ENCODE data around the gene RASSF10. TPM values are rescaled to one million over a fixed set of nuclear protein-coding genes. Genes with fewer than 3 reads are reported as not detected.

The RASSF10 gene
- total RNA-seq, 1 donor from 2014 or later = 2.0 TPM

DNA sequence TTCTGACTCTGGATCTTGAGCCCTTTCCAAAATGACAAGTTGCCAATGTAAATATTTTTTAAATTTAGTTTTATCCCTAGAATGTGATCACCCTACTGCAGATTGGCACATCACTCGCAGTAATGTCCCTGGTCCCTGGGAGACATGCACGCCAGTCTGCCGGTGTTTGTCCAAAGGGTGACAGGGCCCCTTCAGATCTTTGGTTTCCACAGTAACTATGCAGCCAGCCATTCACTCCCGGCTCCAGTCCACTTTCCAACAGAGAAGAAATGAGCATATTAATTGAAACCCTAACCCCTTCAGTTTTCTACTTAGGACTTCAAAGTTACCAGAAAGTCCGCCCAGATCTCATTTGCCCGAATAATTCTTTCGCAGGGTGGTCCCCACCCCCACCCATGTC lies 25.8 kb upstream of the RASSF10 start:
- H3K27ac Mint-ChIP-seq (ENCODE audit: unreplicated experiment) = no peak overlapping the region
- no peak overlapping the region for H3K27ac ChIP-seq (ENCODE audit: low read depth, low read length)

DNA sequence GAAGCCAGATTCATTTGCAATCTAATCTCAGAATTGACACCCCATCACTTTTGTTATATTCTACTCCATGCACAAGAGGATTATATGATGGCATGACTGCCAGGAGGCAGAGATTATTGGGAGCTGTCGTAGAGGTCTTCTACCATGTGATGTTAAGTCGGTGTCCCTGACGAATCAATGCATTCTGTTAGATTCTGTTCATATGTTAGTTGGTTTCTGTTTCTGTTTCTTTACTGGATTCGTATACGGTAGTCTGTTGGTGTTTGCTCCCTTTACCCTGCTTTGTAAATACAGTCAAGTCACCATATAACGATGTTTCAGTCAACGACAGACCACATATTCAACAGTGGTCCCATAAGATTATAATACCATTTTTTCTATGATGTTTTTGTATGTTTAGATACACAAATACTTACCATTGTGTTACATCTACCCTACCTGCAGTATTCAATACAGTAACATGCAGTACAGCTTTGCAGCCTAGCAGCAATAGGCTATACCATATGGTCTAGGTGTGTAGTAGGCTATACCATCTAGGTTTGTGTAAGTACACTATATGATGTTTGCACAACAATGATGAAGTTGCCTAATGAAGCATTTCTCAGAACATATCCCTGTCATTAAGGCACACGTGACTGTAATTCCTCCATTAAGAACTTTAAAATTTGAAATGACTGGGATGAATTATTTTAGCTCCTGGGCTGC lies 22.8 kb upstream of the RASSF10 start:
- Histone ChIP-seq H2AFZ (ENCODE audit: low read depth, low read length) (no peak overlapping the region), H3K4me1 (ENCODE audit: insufficient read depth, low read length) (no peaks in the 10 kb centered on the region), H3K27me3 (ENCODE audit: insufficient read depth, low read length) (peaks cover 16% of the 10 kb centered on the region), H3K9ac (ENCODE audit: low read length) (no peak overlapping the region), H3K9me3 (ENCODE audit: insufficient read depth, low read depth, low read length) (no peaks in the 10 kb centered on the region), H4K20me1 (ENCODE audit: insufficient read depth, low read length) (no peaks in the 10 kb centered on the region), H3K4me2 (ENCODE audit: low read length) (no peak overlapping the region), H3K27ac (ENCODE audit: low read depth, low read length) (no peak overlapping the region), H3K36me3 (ENCODE audit: insufficient read depth, low read length) (no peaks in the 10 kb centered on the region), H3K79me2 (ENCODE audit: insufficient read depth, low read length) (no peaks in the 10 kb centered on the region), H3K4me3 (ENCODE audit: insufficient read depth, low read depth, low read length) (no peak overlapping the region)
- Mint-ChIP-seq H3K36me3 (ENCODE audit: low read depth, unreplicated experiment) (no peaks in the 10 kb centered on the region), H3K27me3 (ENCODE audit: low read depth, unreplicated experiment) (peaks cover 18% of the 10 kb centered on the region), H3K27ac (ENCODE audit: unreplicated experiment) (no peak overlapping the region), H3K4me3 (ENCODE audit: unreplicated experiment) (no peak overlapping the region), H3K4me1 (ENCODE audit: low read depth, unreplicated experiment) (no peaks in the 10 kb centered on the region), H3K9me3 (ENCODE audit: unreplicated experiment) (peaks cover 12% of the 10 kb centered on the region)
- TF ChIP-seq, protein P1, sequence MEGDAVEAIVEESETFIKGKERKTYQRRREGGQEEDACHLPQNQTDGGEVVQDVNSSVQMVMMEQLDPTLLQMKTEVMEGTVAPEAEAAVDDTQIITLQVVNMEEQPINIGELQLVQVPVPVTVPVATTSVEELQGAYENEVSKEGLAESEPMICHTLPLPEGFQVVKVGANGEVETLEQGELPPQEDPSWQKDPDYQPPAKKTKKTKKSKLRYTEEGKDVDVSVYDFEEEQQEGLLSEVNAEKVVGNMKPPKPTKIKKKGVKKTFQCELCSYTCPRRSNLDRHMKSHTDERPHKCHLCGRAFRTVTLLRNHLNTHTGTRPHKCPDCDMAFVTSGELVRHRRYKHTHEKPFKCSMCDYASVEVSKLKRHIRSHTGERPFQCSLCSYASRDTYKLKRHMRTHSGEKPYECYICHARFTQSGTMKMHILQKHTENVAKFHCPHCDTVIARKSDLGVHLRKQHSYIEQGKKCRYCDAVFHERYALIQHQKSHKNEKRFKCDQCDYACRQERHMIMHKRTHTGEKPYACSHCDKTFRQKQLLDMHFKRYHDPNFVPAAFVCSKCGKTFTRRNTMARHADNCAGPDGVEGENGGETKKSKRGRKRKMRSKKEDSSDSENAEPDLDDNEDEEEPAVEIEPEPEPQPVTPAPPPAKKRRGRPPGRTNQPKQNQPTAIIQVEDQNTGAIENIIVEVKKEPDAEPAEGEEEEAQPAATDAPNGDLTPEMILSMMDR (IDR thresholded peaks at IDR 0.05; ENCODE audit: insufficient read depth, low read depth, low read length) = no peak
- TF ChIP-seq EZH2 (IDR thresholded peaks at IDR 0.05; ENCODE audit: insufficient read depth, low read length) = no peak
- FAIRE-seq = no peak
- no peak for DNase-seq (ENCODE audit: low read depth)

More for the DNA sequence above, 25.8 kb upstream of the RASSF10 start:
- no peak overlapping the region for H3K4me3 ChIP-seq (ENCODE audit: insufficient read depth, low read depth, low read length)
- Mint-ChIP-seq H3K9me3 (ENCODE audit: unreplicated experiment) (peaks cover 6% of the 10 kb centered on the region), H3K36me3 (ENCODE audit: low read depth, unreplicated experiment) (no peaks in the 10 kb centered on the region), H3K4me3 (ENCODE audit: unreplicated experiment) (no peak overlapping the region), H3K27me3 (ENCODE audit: low read depth, unreplicated experiment) (peaks cover 28% of the 10 kb centered on the region), H3K4me1 (ENCODE audit: low read depth, unreplicated experiment) (no peaks in the 10 kb centered on the region)
- no peaks in the 10 kb centered on the region for H4K20me1 ChIP-seq (ENCODE audit: insufficient read depth, low read length)
- no peak overlapping the region for H2AFZ ChIP-seq (ENCODE audit: low read depth, low read length)
- H3K27me3 ChIP-seq (ENCODE audit: insufficient read depth, low read length) = peaks cover 26% of the 10 kb centered on the region
- FAIRE-seq = no peak
- H3K4me2 ChIP-seq (ENCODE audit: low read length) = no peak overlapping the region
- H3K9ac ChIP-seq (ENCODE audit: low read length) = no peak overlapping the region
- no peak for TF ChIP-seq EZH2 (IDR thresholded peaks at IDR 0.05; ENCODE audit: insufficient read depth, low read length)
- TF ChIP-seq, protein P1 (IDR thresholded peaks at IDR 0.05; ENCODE audit: insufficient read depth, low read depth, low read length) = no peak
- H3K9me3 ChIP-seq (ENCODE audit: insufficient read depth, low read depth, low read length) = no peaks in the 10 kb centered on the region
- no peaks in the 10 kb centered on the region for H3K36me3 ChIP-seq (ENCODE audit: insufficient read depth, low read length)
- H3K79me2 ChIP-seq (ENCODE audit: insufficient read depth, low read length) = no peaks in the 10 kb centered on the region
- no peak for DNase-seq (ENCODE audit: low read depth)
- H3K4me1 ChIP-seq (ENCODE audit: insufficient read depth, low read length) = no peaks in the 10 kb centered on the region
